Upper lobe of left lung (tissue), 6 donors: ENCODE results near the gene SZT2. TPM values are rescaled to one million over a fixed set of nuclear protein-coding genes. Genes with fewer than 3 reads are reported as not detected.
"Not testable (repeated sequence)": the region's sequence is repeated elsewhere in the genome, so short reads cannot be mapped to it uniquely, and the experiment has no call there.

Source experiments
- ATAC-seq, 2 donors: fragments of 200-7000 bp; cut with Tn5 transposase; one replicate each; pipeline ENCODE4 v1.9.1; 2022; ENCODE audit warnings: mild to moderate bottlenecking in 2 of 2, moderate library complexity in 2 of 2; ENCODE audit not compliant: low FRiP score in 2 of 2
- DNase-seq, 2 donors: peaks; one replicate each; pipeline ENCODE4 v3.0.0-alpha.2; 2019 to 2020
- H3K27ac ChIP-seq, 4 donors: fragments of 200-600 bp; sonication (generic); one replicate each; pipeline ENCODE4 v1.5.1; 2016 to 2019
- H3K27me3 ChIP-seq, 4 donors: fragments of 200-600 bp; sonication (generic); one replicate each; pipeline ENCODE4 v1.5.1; 2017 to 2019
- H3K36me3 ChIP-seq, 4 donors: fragments of 200-600 bp; sonication (generic); one replicate each; pipeline ENCODE4 v1.5.1; 2016 to 2019
- H3K4me1 ChIP-seq, 4 donors: fragments of 200-600 bp; sonication (generic); one replicate each; pipeline ENCODE4 v1.5.1; 2018 to 2019
- H3K4me3 ChIP-seq, 4 donors: fragments of 200-600 bp; sonication (generic); one replicate each; pipeline ENCODE4 v1.5.1; 2017 to 2019; ENCODE audit warnings: mild to moderate bottlenecking in 2 of 4, moderate library complexity in 1 of 4
- H3K9me3 ChIP-seq, 4 donors: fragments of 200-600 bp; sonication (generic); one replicate each; pipeline ENCODE4 v1.5.1; 2018 to 2019
- EP300 ChIP-seq, 4 donors: sonication (generic); formaldehyde crosslinking; IDR thresholded peaks; one replicate each; pipeline ENCODE4 v1.5.1; 2017; ENCODE audit warnings: antibody characterized with exemption in 4 of 4, control low read depth in 2 of 4
- POLR2A ChIP-seq, 4 donors: fragments of 450-650 bp; IDR thresholded peaks; one replicate each; pipeline ENCODE4 v1.5.1; 2016 to 2017; ENCODE audit warnings: antibody characterized with exemption in 4 of 4, mild to moderate bottlenecking in 2 of 4
- POLR2AphosphoS5 ChIP-seq, 2 donors: sonication (generic); formaldehyde crosslinking; IDR thresholded peaks; one replicate each; pipeline ENCODE4 v1.5.1; 2017; ENCODE audit warnings: antibody characterized with exemption in 2 of 2
- WGBS, 2 donors: methylation state at CpG; one replicate each; pipeline ENCODE4 v1.1.5; 2017 to 2018; 5-methylcytosine and 5-hydroxymethylcytosine counted together
- small RNA-seq, 4 donors: library from RNA; depleted of rRNA; stranded (forward); fragments of <200 nt; gene quantifications; one replicate each; pipeline ENCODE3, GENCODE V24; 2016
- total RNA-seq, 6 donors: library from RNA; depleted of rRNA in 4 of 6; stranded (reverse); fragments of >200 nt in 4 of 6; gene quantifications; one replicate each; pipeline versions ENCODE4 v1.1.0 to v1.2.1, GENCODE V29; 2016 to 2021
- TF ChIP-seq, protein P1 (sequence below), 6 experiments: fragments of 450-650 bp in 4 of 6; fragments of 200-600 bp in 2 of 6; sonication (generic) in 2 of 6; IDR thresholded peaks; one replicate each; pipeline ENCODE4 v1.5.1; 2016 to 2019; ENCODE audit warnings: antibody characterized with exemption in 6 of 6
- donor health status: DM: no; HTN: no; CAD: no; lungs with moderate emphysema.
- donor health status: DM: no; HTN: yes; CAD: no; lungs with severe emphysema.

The SZT2 gene
- total RNA-seq, 6 donors from 2014 or later, result 33.3 to 184 (median 57.0) TPM

DNA sequence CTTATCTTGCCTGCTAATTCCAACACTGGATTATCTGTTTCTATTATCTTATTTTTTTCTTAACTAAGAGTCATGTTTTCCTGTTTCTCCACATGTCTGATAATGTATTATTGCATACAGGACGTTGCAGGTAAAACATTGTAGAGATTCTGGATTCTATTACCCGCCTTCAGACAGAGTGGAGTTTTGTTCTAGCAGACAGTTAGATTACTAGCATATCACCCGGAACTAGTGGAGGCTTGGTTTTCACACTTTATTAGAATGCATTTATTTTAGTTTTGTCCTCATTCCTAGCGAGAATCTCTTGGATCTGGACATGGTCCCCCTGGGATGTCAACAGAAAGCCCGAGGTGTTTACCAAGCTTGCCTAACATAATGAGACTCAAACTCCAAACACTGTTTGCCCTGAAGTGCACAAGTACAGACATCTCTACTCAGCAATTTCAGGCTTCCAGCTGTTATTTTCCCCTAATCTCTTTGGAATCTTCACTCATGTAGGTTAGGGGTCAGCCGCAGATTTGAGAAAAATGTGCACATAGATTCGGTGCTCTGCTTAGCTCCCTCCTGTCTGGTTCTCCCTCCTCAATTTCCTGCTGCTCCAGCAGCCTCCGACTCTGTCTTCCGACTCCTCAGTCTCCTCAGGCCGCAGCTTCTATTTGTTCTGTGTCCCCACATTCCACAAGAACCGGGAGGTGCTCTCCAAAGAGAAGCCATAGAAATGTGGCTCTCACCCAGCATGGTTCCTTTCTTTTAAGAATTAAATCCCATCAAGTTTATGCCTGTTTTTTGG, 104.2 kb downstream of the SZT2 start:
- ATAC-seq (no peak), DNase-seq (no peak)
- peaks cover 4 to 23% (median 18%) of the 10 kb centered on the region in 4 donors for H3K4me1 ChIP-seq
- WGBS, 2 donors, result 38 to 39% methylated on average over 11 of the region's 11 CpGs
- TF ChIP-seq EP300 (IDR thresholded peaks at IDR 0.05) (no peak), POLR2A (IDR thresholded peaks at IDR 0.05) (no peak), POLR2AphosphoS5 (IDR thresholded peaks at IDR 0.05) (no peak)
- TF ChIP-seq, protein P1, sequence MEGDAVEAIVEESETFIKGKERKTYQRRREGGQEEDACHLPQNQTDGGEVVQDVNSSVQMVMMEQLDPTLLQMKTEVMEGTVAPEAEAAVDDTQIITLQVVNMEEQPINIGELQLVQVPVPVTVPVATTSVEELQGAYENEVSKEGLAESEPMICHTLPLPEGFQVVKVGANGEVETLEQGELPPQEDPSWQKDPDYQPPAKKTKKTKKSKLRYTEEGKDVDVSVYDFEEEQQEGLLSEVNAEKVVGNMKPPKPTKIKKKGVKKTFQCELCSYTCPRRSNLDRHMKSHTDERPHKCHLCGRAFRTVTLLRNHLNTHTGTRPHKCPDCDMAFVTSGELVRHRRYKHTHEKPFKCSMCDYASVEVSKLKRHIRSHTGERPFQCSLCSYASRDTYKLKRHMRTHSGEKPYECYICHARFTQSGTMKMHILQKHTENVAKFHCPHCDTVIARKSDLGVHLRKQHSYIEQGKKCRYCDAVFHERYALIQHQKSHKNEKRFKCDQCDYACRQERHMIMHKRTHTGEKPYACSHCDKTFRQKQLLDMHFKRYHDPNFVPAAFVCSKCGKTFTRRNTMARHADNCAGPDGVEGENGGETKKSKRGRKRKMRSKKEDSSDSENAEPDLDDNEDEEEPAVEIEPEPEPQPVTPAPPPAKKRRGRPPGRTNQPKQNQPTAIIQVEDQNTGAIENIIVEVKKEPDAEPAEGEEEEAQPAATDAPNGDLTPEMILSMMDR (IDR thresholded peaks at IDR 0.05), result no peak
- peaks cover 0 to 11% (median 7%) of the 10 kb centered on the region in 4 donors for H3K9me3 ChIP-seq
- H3K4me3 ChIP-seq, result no peak overlapping the region
- H3K27ac ChIP-seq, result peak overlapping the region in 2 of 4 donors; percentile 40 to 63
- H3K36me3 ChIP-seq, result no peaks in the 10 kb centered on the region
- no peaks in the 10 kb centered on the region for H3K27me3 ChIP-seq

DNA sequence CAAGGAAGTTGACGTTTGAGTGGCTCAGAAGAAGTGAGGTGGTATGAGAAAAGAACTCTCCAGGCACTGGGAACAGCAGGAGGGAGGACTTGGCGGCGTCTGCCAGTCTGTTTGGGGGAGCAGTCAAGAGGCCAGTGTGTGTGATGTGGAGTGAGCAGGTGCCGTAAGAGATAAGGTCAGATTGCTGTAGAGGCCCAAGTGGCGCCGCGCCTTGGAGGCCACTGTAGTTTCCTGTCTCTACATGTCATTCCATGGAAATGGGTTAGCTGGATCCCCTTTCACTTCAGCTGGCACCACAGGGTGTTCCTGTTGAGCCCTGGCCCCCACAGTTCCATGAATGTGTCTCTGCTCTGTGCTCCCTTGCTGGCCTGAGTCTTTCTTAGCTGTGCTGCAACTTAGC, 105.5 kb downstream of the SZT2 start:
- peaks cover 0 to 7% (median 6%) of the 10 kb centered on the region in 4 donors for H3K9me3 ChIP-seq
- WGBS, 2 donors, result 70 to 79% methylated on average over 7 of the region's 7 CpGs
- DNase-seq (peak in 1 of 2 donors; percentile 80), ATAC-seq (peak; percentile 49 to 84)
- peaks cover 4 to 23% (median 18%) of the 10 kb centered on the region in 4 donors for H3K4me1 ChIP-seq
- peak overlapping the region in 2 of 4 donors; percentile 12 to 28 for H3K27ac ChIP-seq
- no peak overlapping the region for H3K4me3 ChIP-seq
- no peaks in the 10 kb centered on the region for H3K27me3 ChIP-seq
- H3K36me3 ChIP-seq, result no peaks in the 10 kb centered on the region
- TF ChIP-seq POLR2AphosphoS5 (IDR thresholded peaks at IDR 0.05) (peak in 1 of 2 donors; percentile 26), EP300 (IDR thresholded peaks at IDR 0.05) (no peak)

DNA sequence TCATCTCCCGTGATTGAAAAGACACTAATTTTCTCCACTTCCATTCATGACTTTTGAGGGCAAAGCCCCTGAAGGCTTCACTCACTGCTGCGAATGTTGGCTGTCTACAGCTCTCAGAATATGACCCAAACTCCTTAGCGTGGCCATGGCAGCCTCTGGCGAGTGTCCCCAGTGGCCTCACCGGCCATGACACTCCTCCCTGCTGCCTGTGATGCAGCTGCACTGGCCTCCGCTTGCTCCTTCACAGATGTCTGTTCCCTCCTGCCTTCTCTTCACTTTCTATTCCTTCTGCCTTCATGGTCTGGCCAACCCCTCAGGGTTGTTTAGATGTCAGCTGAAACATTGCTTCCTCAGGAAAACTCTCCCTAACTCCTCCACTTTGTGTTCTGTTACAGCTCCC, 110.2 kb downstream of the SZT2 start:
- Histone ChIP-seq H3K4me1 (peaks cover 0 to 5% (median under 1%) of the 10 kb centered on the region in 4 donors), H3K9me3 (no peaks in the 10 kb centered on the region), H3K36me3 (no peaks in the 10 kb centered on the region), H3K4me3 (no peak overlapping the region), H3K27ac (no peak overlapping the region), H3K27me3 (no peaks in the 10 kb centered on the region)
- WGBS, 2 donors, result 80 to 87% methylated on average over 6 of the region's 6 CpGs
- DNase-seq (peak in 1 of 2 donors; percentile 24), ATAC-seq (no peak)
- TF ChIP-seq POLR2A (IDR thresholded peaks at IDR 0.05), result no peak
- TF ChIP-seq, protein P1 (IDR thresholded peaks at IDR 0.05), result no peak
- no peak for TF ChIP-seq EP300 (IDR thresholded peaks at IDR 0.05)
- TF ChIP-seq POLR2AphosphoS5 (IDR thresholded peaks at IDR 0.05), result no peak

DNA sequence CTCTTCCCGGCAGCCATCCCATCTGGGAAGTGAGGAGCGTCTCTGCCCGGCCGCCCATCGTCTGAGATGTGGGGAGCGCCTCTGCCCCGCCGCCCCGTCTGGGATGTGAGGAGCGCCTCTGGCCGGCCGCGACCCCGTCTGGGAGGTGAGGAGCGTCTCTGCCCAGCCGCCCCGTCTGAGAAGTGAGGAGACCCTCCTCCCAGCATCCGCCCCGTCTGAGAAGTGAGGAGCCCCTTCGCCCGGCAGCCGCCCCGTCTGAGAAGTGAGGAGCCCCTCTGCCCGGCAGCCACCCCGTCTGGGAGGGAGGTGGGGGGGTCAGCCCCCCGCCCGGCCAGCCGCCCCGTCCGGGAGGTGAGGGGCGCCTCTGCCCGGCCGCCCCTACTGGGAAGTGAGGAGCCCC, 112.1 kb downstream of the SZT2 start:
- H3K27me3 ChIP-seq, ATAC-seq, H3K4me3 ChIP-seq, H3K36me3 ChIP-seq, H3K9me3 ChIP-seq, H3K27ac ChIP-seq, H3K4me1 ChIP-seq: not testable (repeated sequence)
- WGBS, 2 donors, result 98% methylated on average over 12 to 15 of the region's 33 CpGs
- DNase-seq, result peak in 1 of 2 donors; percentile 54

DNA sequence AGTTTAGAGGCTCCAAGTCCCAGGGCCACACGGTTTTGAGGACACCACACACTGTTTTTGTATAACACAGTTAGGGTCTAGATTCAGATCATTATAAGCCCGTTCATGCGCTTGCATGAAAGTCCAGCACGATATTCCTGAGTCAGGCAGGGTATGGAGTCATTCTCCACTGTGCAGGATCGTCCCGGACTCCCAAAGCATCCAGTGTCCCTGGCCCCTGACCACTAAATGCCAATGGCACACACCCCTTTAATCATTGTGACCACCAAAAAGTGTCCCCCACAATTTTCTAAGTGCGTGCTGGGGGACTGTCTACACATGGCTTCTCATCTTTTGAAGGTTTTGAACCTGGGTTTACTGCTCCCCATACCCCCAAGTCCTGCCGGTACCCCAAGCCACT, 113.8 kb downstream of the SZT2 start:
- Histone ChIP-seq H3K9me3 (no peaks in the 10 kb centered on the region), H3K27me3 (no peaks in the 10 kb centered on the region), H3K36me3 (no peaks in the 10 kb centered on the region), H3K4me1 (no peaks in the 10 kb centered on the region), H3K27ac (no peak overlapping the region), H3K4me3 (no peak overlapping the region)
- no peak for TF ChIP-seq EP300 (IDR thresholded peaks at IDR 0.05)
- no peak for TF ChIP-seq POLR2AphosphoS5 (IDR thresholded peaks at IDR 0.05)
- TF ChIP-seq, protein P1 (IDR thresholded peaks at IDR 0.05), result no peak
- TF ChIP-seq POLR2A (IDR thresholded peaks at IDR 0.05), result no peak
- ATAC-seq (no peak), DNase-seq (no peak)
- WGBS, 2 donors, result 89 to 93% methylated on average over 3 to 8 of the region's 8 CpGs

Small RNAs within 50 kb of the gene (small RNA-seq; reads per million reads assigned to genes)
- 0 reads per million in 4 donors for gene MIR6735

Other genes starting within 250 kb of the SZT2 start
- gene EBNA1BP2, start 217.6 kb upstream of the SZT2 start, total RNA-seq, result 10 to 100 TPM; 30.6 to 72.8 (median 45.8) TPM
- gene CFAP57, start 217.6 kb upstream of the SZT2 start, total RNA-seq, result 10 to 100 TPM in 1 of 6 donors, 1 to 10 TPM in 4, under 1 TPM in 1; 0.37 to 23.1 (median 3.7) TPM
- 100 to 1,000 TPM; 144 to 302 (median 227) TPM for gene TMEM125, start 119.9 kb upstream of the SZT2 start, total RNA-seq
- gene C1orf210, start 104.3 kb upstream of the SZT2 start, total RNA-seq, result 10 to 100 TPM; 12.5 to 38.3 (median 27.1) TPM
- 100 to 1,000 TPM in 1 of 6 donors, 10 to 100 TPM in 5; 23.9 to 170 (median 51.4) TPM for gene TIE1, start 88.9 kb upstream of the SZT2 start, total RNA-seq
- 1 to 10 TPM in 1 of 6 donors, under 1 TPM in 5; 0.24 to 6.3 (median 0.74) TPM for gene MPL, start 52.1 kb upstream of the SZT2 start, total RNA-seq
- 1 to 10 TPM in 5 of 6 donors, not detected in 1; 2.1 to 8.4 (median 2.9) TPM for gene CDC20, start 30.9 kb upstream of the SZT2 start, total RNA-seq
- 100 to 1,000 TPM in 1 of 6 donors, 10 to 100 TPM in 5; 32.5 to 118 (median 72.0) TPM for gene ELOVL1, start 21.9 kb upstream of the SZT2 start, total RNA-seq
- gene MED8, start 99 bp upstream of the SZT2 start, total RNA-seq, result 10 to 100 TPM; 13.8 to 59.7 (median 38.4) TPM
- gene HYI, start 64.0 kb downstream of the SZT2 start, total RNA-seq, result 100 to 1,000 TPM in 2 of 6 donors, 10 to 100 TPM in 4; 63.3 to 259 (median 68.8) TPM
- gene PTPRF, start 141.0 kb downstream of the SZT2 start, total RNA-seq, result 100 to 1,000 TPM; 133 to 201 (median 171) TPM